CD14-positive monocyte (primary cell): ENCODE results near the gene TACC2. TPM values are rescaled to one million over a fixed set of nuclear protein-coding genes. Genes with fewer than 3 reads are reported as not detected.

Experiments used
- DNase-seq, 3 donors: peaks; one replicate each; pipeline ENCODE4 v3.0.0-alpha.2; 2011 to 2022
- H2AFZ ChIP-seq: 2 replicates; pipeline ENCODE4 v1.6.0; 2012; ENCODE audit warnings: mild to moderate bottlenecking, low read depth, low read length, inconsistent platforms; ENCODE audit not compliant: insufficient read depth, poor library complexity, severe bottlenecking
- H3K27ac ChIP-seq, 2 donors: 1 replicate in 1 of 2; 2 replicates in 1 of 2; pipeline ENCODE4 v1.5.1; 2012 to 2013; ENCODE audit warnings: low read length in 2 of 2, control low read depth in 1 of 2, inconsistent platforms in 1 of 2, low read depth in 1 of 2, mild to moderate bottlenecking in 1 of 2
- H3K27me3 ChIP-seq, 2 donors: one replicate each; pipeline versions ENCODE4 v1.6.0 to v1.6.1; 2011 to 2013; ENCODE audit warnings: low read length in 2 of 2; ENCODE audit not compliant: control insufficient read depth in 2 of 2, insufficient read depth in 2 of 2
- H3K36me3 ChIP-seq, 2 donors: replicated peaks in 1 of 2; 1 replicate in 1 of 2; 2 replicates in 1 of 2; pipeline versions ENCODE4 v1.5.1 to v1.6.1; 2012 to 2013; ENCODE audit warnings: low read length in 2 of 2, control low read depth in 1 of 2, inconsistent platforms in 1 of 2, mild to moderate bottlenecking in 1 of 2; ENCODE audit not compliant: insufficient read depth in 2 of 2, control insufficient read depth in 1 of 2
- H3K4me1 ChIP-seq, 2 donors: 1 replicate in 1 of 2; 2 replicates in 1 of 2; pipeline versions ENCODE4 v1.5.1 to v1.6.1; 2012 to 2013; ENCODE audit warnings: low read length in 2 of 2, control low read depth in 1 of 2, inconsistent platforms in 1 of 2, mild to moderate bottlenecking in 1 of 2, moderate library complexity in 1 of 2; ENCODE audit not compliant: insufficient read depth in 2 of 2, control insufficient read depth in 1 of 2
- H3K4me2 ChIP-seq: replicated peaks from 2 replicates; pipeline ENCODE3; 2012; ENCODE audit warnings: low read length, moderate library complexity, mild to moderate bottlenecking; ENCODE audit not compliant: poor library complexity, severe bottlenecking; ENCODE audit errors: extremely low read depth
- H3K4me3 ChIP-seq, 3 experiments: fragments of 200-600 bp in 1 of 3; sonication (generic) in 1 of 3; replicated peaks in 1 of 3; 1 replicate in 2 of 3; 2 replicates in 1 of 3; pipeline ENCODE4 v1.5.1; 2011 to 2013; ENCODE audit warnings: low read length in 3 of 3, mild to moderate bottlenecking in 3 of 3, control low read depth in 2 of 3, low read depth in 2 of 3, inconsistent platforms in 1 of 3, moderate library complexity in 1 of 3
- H3K79me2 ChIP-seq: 2 replicates; pipeline ENCODE4 v1.6.0; 2012; ENCODE audit warnings: mild to moderate bottlenecking, control low read depth, inconsistent platforms, low read length, moderate library complexity; ENCODE audit not compliant: insufficient read depth
- H3K9ac ChIP-seq: 2 replicates; pipeline ENCODE4 v1.6.0; 2017; ENCODE audit warnings: low read length, mild to moderate bottlenecking; ENCODE audit not compliant: insufficient read depth, poor library complexity, severe bottlenecking
- H3K9me3 ChIP-seq, 2 donors: replicated peaks in 1 of 2; 1 replicate in 1 of 2; 2 replicates in 1 of 2; pipeline versions ENCODE4 v1.5.1 to v1.6.1; 2012 to 2013; ENCODE audit warnings: low read length in 2 of 2, control low read depth in 1 of 2; ENCODE audit not compliant: control insufficient read depth in 1 of 2, insufficient read depth in 1 of 2
- H4K20me1 ChIP-seq: 2 replicates; pipeline ENCODE4 v1.6.0; 2012; ENCODE audit warnings: mild to moderate bottlenecking, low read length, control low read depth, moderate library complexity; ENCODE audit not compliant: insufficient read depth
- H3K27ac Mint-ChIP-seq, 7 donors: one replicate each; pipeline ENCODE4 v1.8.0; 2020; ENCODE audit warnings: mild to moderate bottlenecking in 7 of 7, mixed read lengths in 7 of 7, moderate library complexity in 6 of 7, inconsistent platforms in 2 of 7
- H3K27me3 Mint-ChIP-seq, 3 donors: one replicate each; pipeline ENCODE4 v1.8.0; 2021 to 2022; ENCODE audit warnings: low read depth in 3 of 3, mild to moderate bottlenecking in 3 of 3, mixed read lengths in 3 of 3, moderate library complexity in 3 of 3, inconsistent platforms in 1 of 3
- H3K36me3 Mint-ChIP-seq, 2 donors: one replicate each; pipeline ENCODE4 v1.8.0; 2020; ENCODE audit warnings: mixed read lengths in 2 of 2, inconsistent platforms in 1 of 2, mild to moderate bottlenecking in 1 of 2
- H3K4me1 Mint-ChIP-seq: one replicate; pipeline ENCODE4 v1.8.0; 2020; ENCODE audit warnings: mild to moderate bottlenecking, mixed read lengths
- H3K4me3 Mint-ChIP-seq, 2 donors: one replicate each; pipeline ENCODE4 v1.8.0; 2020; ENCODE audit warnings: mild to moderate bottlenecking in 2 of 2, mixed read lengths in 2 of 2, moderate library complexity in 1 of 2
- H3K9me3 Mint-ChIP-seq, 7 donors: one replicate each; pipeline ENCODE4 v1.8.0; 2020 to 2022; ENCODE audit warnings: mixed read lengths in 7 of 7, mild to moderate bottlenecking in 6 of 7, moderate library complexity in 6 of 7, inconsistent platforms in 2 of 7
- CTCF ChIP-seq: fragments of 200-600 bp; IDR thresholded peaks from one replicate; pipeline ENCODE4 v1.8.0; 2022; ENCODE audit warnings: antibody characterized with exemption, mild to moderate bottlenecking
- WGBS: methylation state at CpG from one replicate; pipeline ENCODE4 v1.1.5; 2013; ENCODE audit warnings: missing lambda C conversion rate; ENCODE audit not compliant: insufficient coverage; 5-methylcytosine and 5-hydroxymethylcytosine counted together
- intact Hi-C, 2 donors: fragments of 100-400 bp; cut with micrococcal nuclease; formaldehyde crosslinking; loops; one replicate each; pipeline versions ENCODE4 v1.15.0 to v1.15.1; 2023
- polyA plus RNA-seq, 3 donors: library from polyadenylated mRNA; depleted of rRNA in 1 of 3; unstranded in 2 of 3; stranded (reverse) in 1 of 3; fragments of 300-500 nt in 2 of 3; fragments of >200 nt in 1 of 3; fragmentation: Illumina TruSeq in 2 of 3; gene quantifications; 1 replicate in 2 of 3; 2 replicates in 1 of 3; pipeline ENCODE4 v1.2.3, GENCODE V29; 2012 to 2021

Gene TACC2
- polyA plus RNA-seq, 3 donors, result 0.03 TPM; not detected in 2

DNA sequence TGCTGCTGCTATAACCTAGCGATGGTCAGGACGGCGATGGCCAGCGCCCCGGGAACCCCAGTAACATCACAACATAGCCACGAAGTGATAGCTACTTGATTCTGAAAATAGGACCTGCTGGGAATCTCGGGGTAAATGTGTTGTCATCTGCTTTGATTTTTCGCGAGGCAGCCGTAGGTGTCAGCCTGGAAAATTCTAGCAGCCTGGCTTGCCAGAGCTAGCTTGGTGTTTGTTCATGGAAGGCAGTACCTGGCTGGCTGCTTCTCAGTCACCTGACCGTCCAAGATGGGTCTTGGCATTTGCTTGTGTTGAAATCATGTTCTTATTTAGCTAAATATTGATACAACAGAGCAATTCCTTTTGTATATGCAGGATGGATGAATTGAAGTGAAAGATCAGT is 199.7 kb downstream of the TACC2 start:
- no peak for DNase-seq
- Mint-ChIP-seq H3K4me3 (no peak overlapping the region), H3K9me3 (no peaks in the 10 kb centered on the region), H3K4me1 (no peaks in the 10 kb centered on the region), H3K27ac (no peak overlapping the region), H3K27me3 (peaks cover 0 to 10% (median 1%) of the 10 kb centered on the region in 3 donors), H3K36me3 (no peaks in the 10 kb centered on the region)
- no peak for TF ChIP-seq CTCF
- no peak overlapping the region for H3K4me3 ChIP-seq
- no peaks in the 10 kb centered on the region for H3K79me2 ChIP-seq
- H3K27ac ChIP-seq, result no peak overlapping the region
- H3K4me2 ChIP-seq, result no peak overlapping the region
- no peaks in the 10 kb centered on the region for H3K9me3 ChIP-seq
- H3K9ac ChIP-seq, result no peak overlapping the region
- H3K27me3 ChIP-seq, result no peaks in the 10 kb centered on the region
- WGBS, result 92% methylated on average over 10 of the region's 11 CpGs
- no peaks in the 10 kb centered on the region for H3K36me3 ChIP-seq
- no peaks in the 10 kb centered on the region for H3K4me1 ChIP-seq
- no peaks in the 10 kb centered on the region for H4K20me1 ChIP-seq
- intact Hi-C loops, result no loop called here
- H2AFZ ChIP-seq, result no peak overlapping the region

DNA sequence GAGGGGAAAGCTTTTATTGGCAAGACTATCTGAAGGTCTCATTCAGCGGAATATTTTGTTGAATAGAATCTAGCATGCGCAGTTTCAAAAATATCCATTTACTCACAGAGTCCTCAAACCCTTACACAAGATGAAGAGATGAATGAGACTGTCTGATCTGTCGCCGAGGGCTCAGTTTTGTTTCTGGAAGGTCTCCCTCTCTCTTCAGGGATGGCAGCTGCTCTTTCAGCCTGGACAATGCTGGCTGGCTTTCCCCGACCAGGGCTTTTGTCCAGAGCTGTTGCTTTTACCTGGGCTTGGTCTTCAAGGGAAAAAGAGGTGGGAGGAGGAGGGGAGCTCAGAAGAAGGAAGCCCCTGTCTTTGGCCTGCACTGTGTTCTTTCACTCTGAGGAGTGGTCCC is 200.2 kb downstream of the TACC2 start:
- intact Hi-C loops, result no loop called here
- no CpG with 5 or more reads among the region's 5 CpGs for WGBS
- Mint-ChIP-seq H3K4me1 (no peaks in the 10 kb centered on the region), H3K27ac (no peak overlapping the region), H3K27me3 (peaks cover 0 to 10% (median 1%) of the 10 kb centered on the region in 3 donors), H3K9me3 (no peaks in the 10 kb centered on the region), H3K4me3 (no peak overlapping the region), H3K36me3 (no peaks in the 10 kb centered on the region)
- H3K9ac ChIP-seq, result no peak overlapping the region
- no peaks in the 10 kb centered on the region for H3K4me1 ChIP-seq
- no peak for DNase-seq
- no peak overlapping the region for H2AFZ ChIP-seq
- H3K27ac ChIP-seq, result no peak overlapping the region
- no peak overlapping the region for H3K4me2 ChIP-seq
- no peak overlapping the region for H3K4me3 ChIP-seq
- no peak for TF ChIP-seq CTCF
- H4K20me1 ChIP-seq, result no peaks in the 10 kb centered on the region
- H3K9me3 ChIP-seq, result no peaks in the 10 kb centered on the region
- H3K36me3 ChIP-seq, result no peaks in the 10 kb centered on the region
- H3K27me3 ChIP-seq, result no peaks in the 10 kb centered on the region
- no peaks in the 10 kb centered on the region for H3K79me2 ChIP-seq
